Natural killer cell (primary cell): ENCODE data around the gene ANKRD29. TPM values are rescaled to one million over a fixed set of nuclear protein-coding genes. Genes with fewer than 3 reads are reported as not detected.
"Not testable (repeated sequence)": the region's sequence is repeated elsewhere in the genome, so short reads cannot be mapped to it uniquely, and the experiment has no call there.

Experiments
- ATAC-seq, 3 donors: fragments of 150-1000 bp in 2 of 3; fragments of 200-7000 bp in 1 of 3; cut with Tn5 transposase; 1 replicate in 1 of 3; 2 replicates in 2 of 3; pipeline ENCODE4 v1.10.0; 2021; ENCODE audit warnings: mild to moderate bottlenecking in 2 of 3, moderate library complexity in 2 of 3
- DNase-seq, 2 donors: peaks; one replicate each; pipeline versions ENCODE4 v3.0.0 to v3.0.0-alpha.2; 2013 to 2021; ENCODE audit warnings: mixed read lengths in 1 of 2
- H3K27ac ChIP-seq: one replicate; pipeline ENCODE4 v1.5.1; 2013; ENCODE audit warnings: mild to moderate bottlenecking, low read length
- H3K27me3 ChIP-seq: one replicate; pipeline ENCODE4 v1.6.1; 2013; ENCODE audit warnings: low read length; ENCODE audit not compliant: control insufficient read depth, insufficient read depth
- H3K36me3 ChIP-seq: one replicate; pipeline ENCODE4 v1.6.1; 2013; ENCODE audit warnings: low read length; ENCODE audit not compliant: control insufficient read depth, insufficient read depth
- H3K4me1 ChIP-seq: one replicate; pipeline ENCODE4 v1.6.1; 2013; ENCODE audit warnings: low read length; ENCODE audit not compliant: control insufficient read depth, insufficient read depth
- H3K4me3 ChIP-seq: one replicate; pipeline ENCODE4 v1.5.1; 2013; ENCODE audit warnings: low read length
- H3K9me3 ChIP-seq: one replicate; pipeline ENCODE4 v1.6.1; 2013; ENCODE audit warnings: low read length; ENCODE audit not compliant: control insufficient read depth, insufficient read depth
- H3K27ac Mint-ChIP-seq, 2 donors: one replicate each; pipeline ENCODE4 v1.8.0; 2022; ENCODE audit warnings: mild to moderate bottlenecking in 2 of 2, mixed read lengths in 2 of 2, moderate library complexity in 1 of 2
- H3K27me3 Mint-ChIP-seq, 2 donors: one replicate each; pipeline ENCODE4 v1.8.0; 2022; ENCODE audit warnings: low read depth in 2 of 2, mixed read lengths in 2 of 2
- H3K36me3 Mint-ChIP-seq: one replicate; pipeline ENCODE4 v1.8.0; 2022; ENCODE audit warnings: mixed read lengths
- H3K4me1 Mint-ChIP-seq, 2 donors: one replicate each; pipeline ENCODE4 v1.8.0; 2022; ENCODE audit warnings: mixed read lengths in 2 of 2
- H3K4me3 Mint-ChIP-seq: one replicate; pipeline ENCODE4 v1.8.0; 2022; ENCODE audit warnings: mild to moderate bottlenecking, moderate library complexity, mixed read lengths
- H3K9me3 Mint-ChIP-seq, 2 donors: one replicate each; pipeline ENCODE4 v1.8.0; 2022; ENCODE audit warnings: mixed read lengths in 2 of 2
- whole genome bisulfite sequencing: methylation state at CpG from one replicate; pipeline ENCODE4 v1.1.7; 2013; ENCODE audit warnings: missing lambda C conversion rate; ENCODE audit not compliant: insufficient coverage; 5-methylcytosine and 5-hydroxymethylcytosine counted together
- intact Hi-C: fragments of 100-400 bp; cut with micrococcal nuclease; formaldehyde crosslinking; loops from one replicate; pipeline ENCODE4 v1.14.2; 2022
- total RNA-seq, 4 donors: library from RNA; stranded (reverse); fragments of 120-200 nt in 1 of 4; gene quantifications; one replicate each; pipeline versions ENCODE4 v1.2.3 to v1.2.4, GENCODE V29; 2013 to 2022
- TF ChIP-seq, protein P1 (sequence below): fragments of 200-600 bp; IDR thresholded peaks from one replicate; pipeline ENCODE4 v1.8.0; 2022; ENCODE audit warnings: antibody characterized with exemption

Gene ANKRD29
- total RNA-seq, 3 donors from 2014 or later (not counting 1 experiment from before 2014, with no cell fraction given), result 0.35 to 0.45 TPM; not detected in 1

DNA sequence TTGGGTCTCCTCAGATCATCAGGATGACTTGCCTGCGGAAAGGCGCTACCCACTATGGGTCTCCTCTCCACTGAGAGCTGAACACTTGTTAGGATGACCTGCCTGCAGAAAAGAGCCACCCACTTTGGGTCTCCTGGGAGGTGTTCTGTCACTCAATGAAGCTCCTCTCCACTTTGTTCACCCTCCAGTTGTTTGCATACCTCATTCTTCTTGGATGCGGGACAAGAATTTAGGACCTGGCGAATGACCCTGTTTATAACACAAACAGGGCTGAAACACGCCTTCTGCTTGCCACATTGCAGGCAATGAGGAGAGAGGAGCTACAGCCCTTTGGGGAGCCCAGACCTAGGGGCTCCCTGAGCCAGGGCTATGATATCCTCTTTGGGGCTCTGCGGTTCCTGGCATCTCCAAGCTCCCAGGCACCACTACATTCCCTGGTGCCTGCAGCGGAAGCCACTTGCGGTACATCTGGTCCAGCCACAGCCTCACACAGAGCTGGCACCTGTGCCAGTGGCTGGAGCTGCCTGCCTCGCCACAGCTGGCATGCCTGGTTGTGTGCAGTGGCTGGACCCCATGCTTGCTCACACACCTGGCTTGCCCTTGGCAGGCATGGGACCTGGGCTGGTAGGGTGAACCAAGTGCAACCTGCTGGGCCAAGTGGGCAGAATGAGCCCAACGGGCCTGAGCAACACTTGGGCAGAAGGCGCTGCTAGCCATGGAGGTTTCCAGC, 20.6 kb downstream of the ANKRD29 start:
- H3K27me3 Mint-ChIP-seq, result peaks cover 6 to 22% of the 10 kb centered on the region in 2 donors
- no peak for ATAC-seq

DNA sequence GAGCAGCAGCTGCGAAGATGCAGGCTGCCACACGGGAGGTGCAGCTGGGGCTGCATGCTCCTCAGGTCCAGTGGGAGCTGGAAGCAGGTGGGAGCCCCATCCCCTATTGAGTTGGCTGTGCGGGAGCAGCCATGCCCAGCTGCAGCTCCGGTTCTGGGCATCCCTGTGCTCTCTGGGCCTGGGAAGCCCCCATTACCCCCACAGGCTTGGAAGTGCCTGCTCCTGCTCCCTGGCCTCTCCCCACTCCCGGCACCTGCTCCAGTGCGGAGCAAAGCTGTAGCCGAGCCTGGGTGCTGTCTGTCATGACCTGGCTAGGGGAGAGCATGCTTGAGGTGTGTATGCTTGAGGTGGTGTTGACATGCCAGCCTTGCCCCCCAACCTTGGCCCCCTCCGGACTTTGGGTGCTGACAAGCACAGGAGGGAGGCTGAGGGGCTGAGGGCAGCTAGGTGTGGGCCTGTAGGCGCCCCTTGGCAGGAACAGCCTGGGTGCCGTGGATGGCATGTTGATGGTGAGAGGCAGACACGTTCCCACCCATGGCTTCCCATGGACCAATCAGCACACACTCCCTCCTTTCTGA, 21.5 kb downstream of the ANKRD29 start:
- Histone ChIP-seq H3K27ac (no peak overlapping the region), H3K9me3 (no peaks in the 10 kb centered on the region), H3K4me1 (no peaks in the 10 kb centered on the region), H3K27me3 (no peaks in the 10 kb centered on the region), H3K4me3 (no peak overlapping the region), H3K36me3 (no peaks in the 10 kb centered on the region)
- intact Hi-C loops, result no loop called here
- Mint-ChIP-seq H3K27me3 (peaks cover 6 to 13% of the 10 kb centered on the region in 2 donors), H3K9me3 (no peaks in the 10 kb centered on the region), H3K4me1 (no peaks in the 10 kb centered on the region), H3K27ac (no peak overlapping the region), H3K36me3 (no peaks in the 10 kb centered on the region), H3K4me3 (no peak overlapping the region)
- ATAC-seq (no peak), DNase-seq (no peak)
- TF ChIP-seq, protein P1, sequence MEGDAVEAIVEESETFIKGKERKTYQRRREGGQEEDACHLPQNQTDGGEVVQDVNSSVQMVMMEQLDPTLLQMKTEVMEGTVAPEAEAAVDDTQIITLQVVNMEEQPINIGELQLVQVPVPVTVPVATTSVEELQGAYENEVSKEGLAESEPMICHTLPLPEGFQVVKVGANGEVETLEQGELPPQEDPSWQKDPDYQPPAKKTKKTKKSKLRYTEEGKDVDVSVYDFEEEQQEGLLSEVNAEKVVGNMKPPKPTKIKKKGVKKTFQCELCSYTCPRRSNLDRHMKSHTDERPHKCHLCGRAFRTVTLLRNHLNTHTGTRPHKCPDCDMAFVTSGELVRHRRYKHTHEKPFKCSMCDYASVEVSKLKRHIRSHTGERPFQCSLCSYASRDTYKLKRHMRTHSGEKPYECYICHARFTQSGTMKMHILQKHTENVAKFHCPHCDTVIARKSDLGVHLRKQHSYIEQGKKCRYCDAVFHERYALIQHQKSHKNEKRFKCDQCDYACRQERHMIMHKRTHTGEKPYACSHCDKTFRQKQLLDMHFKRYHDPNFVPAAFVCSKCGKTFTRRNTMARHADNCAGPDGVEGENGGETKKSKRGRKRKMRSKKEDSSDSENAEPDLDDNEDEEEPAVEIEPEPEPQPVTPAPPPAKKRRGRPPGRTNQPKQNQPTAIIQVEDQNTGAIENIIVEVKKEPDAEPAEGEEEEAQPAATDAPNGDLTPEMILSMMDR, result no peak
- 84% methylated on average over 11 of the region's 11 CpGs for WGBS

More for the DNA sequence above, 20.6 kb downstream of the ANKRD29 start:
- intact Hi-C loops, result no loop called here
- H3K4me1 ChIP-seq, result no peaks in the 10 kb centered on the region
- 95% methylated on average over 11 of the region's 11 CpGs for WGBS
- Mint-ChIP-seq H3K9me3 (no peaks in the 10 kb centered on the region), H3K4me1 (no peaks in the 10 kb centered on the region), H3K4me3 (no peak overlapping the region), H3K36me3 (no peaks in the 10 kb centered on the region), H3K27ac (no peak overlapping the region)
- H3K27me3 ChIP-seq, result no peaks in the 10 kb centered on the region
- no peaks in the 10 kb centered on the region for H3K9me3 ChIP-seq
- DNase-seq, result no peak
- H3K27ac ChIP-seq, result no peak overlapping the region
- H3K4me3 ChIP-seq, result no peak overlapping the region
- TF ChIP-seq, protein P1, result no peak
- H3K36me3 ChIP-seq, result no peaks in the 10 kb centered on the region

GRCh38 chr18:23640052-23640451, 22.7 kb downstream of the ANKRD29 start:
- TF ChIP-seq, protein P1, result no peak
- Mint-ChIP-seq H3K36me3 (no peaks in the 10 kb centered on the region), H3K4me1 (peaks cover 7% of the 10 kb centered on the region in 2 donors), H3K9me3 (no peaks in the 10 kb centered on the region), H3K27ac (no peak overlapping the region), H3K27me3 (peaks cover 11 to 14% of the 10 kb centered on the region in 2 donors), H3K4me3 (no peak overlapping the region)
- DNase-seq, result no peak
- ATAC-seq, result no peak
- no peak overlapping the region for H3K4me3 ChIP-seq
- intact Hi-C loops, result no loop called here
- no peaks in the 10 kb centered on the region for H3K36me3 ChIP-seq
- H3K27ac ChIP-seq, result no peak overlapping the region
- peaks cover 2% of the 10 kb centered on the region for H3K27me3 ChIP-seq
- 97% methylated on average over 2 of the region's 2 CpGs for WGBS
- no peaks in the 10 kb centered on the region for H3K9me3 ChIP-seq
- H3K4me1 ChIP-seq, result no peaks in the 10 kb centered on the region

- H3K9me3 ChIP-seq, intact Hi-C loops, H3K4me3 ChIP-seq, H3K27me3 ChIP-seq, H3K36me3 ChIP-seq, H3K9me3 Mint-ChIP-seq, DNase-seq, H3K36me3 Mint-ChIP-seq, ATAC-seq, H3K27ac Mint-ChIP-seq, H3K4me1 ChIP-seq, H3K27ac ChIP-seq, H3K4me3 Mint-ChIP-seq: not testable (repeated sequence)
- peaks cover 10 to 12% of the 10 kb centered on the region in 2 donors for H3K4me1 Mint-ChIP-seq
- WGBS, result 91% methylated on average over 5 of the region's 5 CpGs
- H3K27me3 Mint-ChIP-seq, result peaks cover 14 to 26% of the 10 kb centered on the region in 2 donors
Observed at GRCh38 chr18:23636433-23636832, 26.3 kb downstream of the ANKRD29 start.
